GM10248 (cell line): ENCODE measurements around the gene LDB2.

ENCODE experiments used
- CTCF ChIA-PET: fragments of 300-600 bp; sonication (Branson Sonifier 250); formaldehyde crosslinking; extraction: SDS; loops from one replicate; lab custom pipeline; 2021; ENCODE audit warnings: antibody characterized with exemption; lab: Yijun Ruan, JAX
- POLR2A ChIA-PET: fragments of 350-650 bp; sonication (Branson Sonifier 250); formaldehyde crosslinking; extraction: SDS; loops from one replicate; lab custom pipeline; 2020; ENCODE audit warnings: antibody characterized with exemption; lab: Yijun Ruan, JAX
- DNase-seq: peaks from one replicate; pipeline ENCODE4 v3.0.0; 2012; ENCODE audit errors: extremely low spot score
- CTCF ChIP-seq: IDR thresholded peaks from 2 replicates; pipeline ENCODE4 v1.5.1; 2012; ENCODE audit warnings: mild to moderate bottlenecking, low read depth; ENCODE audit errors: extremely low read depth, missing control alignments, control extremely low read depth

Gene LDB2

GRCh38 chr4:16665942-16666551 lies 232.4 kb downstream of the LDB2 start:
- CTCF ChIA-PET = interaction anchor here (0.8 kb wide), 1 partner anchor 11 kb away, joined by 3 read pairs; no protein-coding TSS in a partner anchor
- POLR2A ChIA-PET = no interaction called here
- TF ChIP-seq CTCF = no peak
- DNase-seq = no peak

- no peak for DNase-seq
- TF ChIP-seq CTCF = no peak
- POLR2A ChIA-PET = no interaction called here
- CTCF ChIA-PET = interaction anchor here (1.3 kb wide), 1 partner anchor 19 kb away, joined by 4 read pairs; no protein-coding TSS in a partner anchor
These were observed 234.7 kb downstream of the LDB2 start for GRCh38 chr4:16663732-16664131.

- no peak for DNase-seq
- ChIA-PET CTCF (interaction anchor here (0.7 to 1.3 kb wide), 2 partner anchors 13 to 19 kb away, joined by 3 to 4 read pairs; no protein-coding TSS in a partner anchor), POLR2A (no interaction called here)
- no peak for TF ChIP-seq CTCF
These were observed 235.1 kb downstream of the LDB2 start for GRCh38 chr4:16663307-16663706.

GRCh38 chr4:16661813-16662212 lies 236.6 kb downstream of the LDB2 start:
- TF ChIP-seq CTCF = no peak
- DNase-seq = no peak
- POLR2A ChIA-PET = no interaction called here
- CTCF ChIA-PET = no interaction called here

GRCh38 chr4:16660656-16661055 lies 237.8 kb downstream of the LDB2 start:
- no peak for TF ChIP-seq CTCF
- POLR2A ChIA-PET = no interaction called here
- DNase-seq = no peak
- CTCF ChIA-PET = no interaction called here

GRCh38 chr4:16659694-16660093 lies 238.8 kb downstream of the LDB2 start:
- no peak for TF ChIP-seq CTCF
- no peak for DNase-seq
- POLR2A ChIA-PET = no interaction called here
- CTCF ChIA-PET = no interaction called here
